Measurements from ENCODE around the gene C11orf98. TPM values are rescaled to one million over a fixed set of nuclear protein-coding genes. Genes with fewer than 3 reads are reported as not detected.
"Not testable (repeated sequence)": the region's sequence is repeated elsewhere in the genome, so short reads cannot be mapped to it uniquely, and the experiment has no call there.

C11orf98 gene
- total and polyA plus RNA-seq, 9 donors, result 33.4 to 40.9 (median 37.3) TPM

- Histone ChIP-seq H3K4me1 (ENCODE audit: control insufficient read depth, insufficient read depth, low read length) (peaks cover 17% of the 10 kb centered on the region), H3K36me3 (ENCODE audit: control insufficient read depth, insufficient read depth, low read length) (peaks cover 52% of the 10 kb centered on the region), H3K27me3 (ENCODE audit: control insufficient read depth, insufficient read depth, low read length) (no peaks in the 10 kb centered on the region), H3K27ac (ENCODE audit: low read length) (peak overlapping the region; percentile 99), H3K4me3 (ENCODE audit: low read length) (peak overlapping the region; percentile 98), H3K9me3 (replicated peaks; ENCODE audit: control insufficient read depth, low read depth, low read length) (no peaks in the 10 kb centered on the region)
- WGBS (ENCODE audit: insufficient coverage), result 14% methylated on average over 2 of the region's 11 CpGs
- no peak for DNase-seq
Measured at GRCh38 chr11:62645671-62645945, 19.4 kb downstream of the C11orf98 start.

- Histone ChIP-seq H3K9me3 (replicated peaks; ENCODE audit: control insufficient read depth, low read depth, low read length) (no peaks in the 10 kb centered on the region), H3K4me1 (ENCODE audit: control insufficient read depth, insufficient read depth, low read length) (peaks cover 17% of the 10 kb centered on the region), H3K27me3 (ENCODE audit: control insufficient read depth, insufficient read depth, low read length) (no peaks in the 10 kb centered on the region), H3K4me3 (ENCODE audit: low read length) (no peak overlapping the region), H3K36me3 (ENCODE audit: control insufficient read depth, insufficient read depth, low read length) (peaks cover 52% of the 10 kb centered on the region), H3K27ac (ENCODE audit: low read length) (no peak overlapping the region)
- WGBS (ENCODE audit: insufficient coverage), result 77% methylated on average over 4 of the region's 8 CpGs
- no peak for DNase-seq
Measured at GRCh38 chr11:62644220-62644619, 20.8 kb downstream of the C11orf98 start.

- H3K27ac ChIP-seq (ENCODE audit: low read length), result no peak overlapping the region
- WGBS (ENCODE audit: insufficient coverage), result 90% methylated on average over 3 of the region's 6 CpGs
- DNase-seq, result no peak
- no peaks in the 10 kb centered on the region for H3K9me3 ChIP-seq (replicated peaks; ENCODE audit: control insufficient read depth, low read depth, low read length)
- no peaks in the 10 kb centered on the region for H3K27me3 ChIP-seq (ENCODE audit: control insufficient read depth, insufficient read depth, low read length)
- peaks cover 94% of the 10 kb centered on the region for H3K36me3 ChIP-seq (ENCODE audit: control insufficient read depth, insufficient read depth, low read length)
- no peak overlapping the region for H3K4me3 ChIP-seq (ENCODE audit: low read length)
- H3K4me1 ChIP-seq (ENCODE audit: control insufficient read depth, insufficient read depth, low read length), result no peaks in the 10 kb centered on the region
Measured at GRCh38 chr11:62632492-62632891, 32.5 kb downstream of the C11orf98 start.

- 52% methylated on average over 3 of the region's 3 CpGs for WGBS (ENCODE audit: insufficient coverage)
- no peaks in the 10 kb centered on the region for H3K4me1 ChIP-seq (ENCODE audit: control insufficient read depth, insufficient read depth, low read length)
- no peaks in the 10 kb centered on the region for H3K27me3 ChIP-seq (ENCODE audit: control insufficient read depth, insufficient read depth, low read length)
- DNase-seq, result no peak
- H3K27ac ChIP-seq (ENCODE audit: low read length), result no peak overlapping the region
- peaks cover 79% of the 10 kb centered on the region for H3K36me3 ChIP-seq (ENCODE audit: control insufficient read depth, insufficient read depth, low read length)
- no peak overlapping the region for H3K4me3 ChIP-seq (ENCODE audit: low read length)
- no peaks in the 10 kb centered on the region for H3K9me3 ChIP-seq (replicated peaks; ENCODE audit: control insufficient read depth, low read depth, low read length)
Measured at GRCh38 chr11:62627713-62628112, 37.3 kb downstream of the C11orf98 start.

- Histone ChIP-seq H3K36me3 (ENCODE audit: control insufficient read depth, insufficient read depth, low read length) (peaks cover 32% of the 10 kb centered on the region), H3K27me3 (ENCODE audit: control insufficient read depth, insufficient read depth, low read length) (no peaks in the 10 kb centered on the region), H3K4me3 (ENCODE audit: low read length) (peak overlapping the region; percentile 73), H3K27ac (ENCODE audit: low read length) (peak overlapping the region; percentile 96), H3K9me3 (replicated peaks; ENCODE audit: control insufficient read depth, low read depth, low read length) (no peaks in the 10 kb centered on the region), H3K4me1 (ENCODE audit: control insufficient read depth, insufficient read depth, low read length) (peaks cover 19% of the 10 kb centered on the region)
- WGBS (ENCODE audit: insufficient coverage), result no CpG with 5 or more reads among the region's 7 CpGs
- DNase-seq, result no peak
Measured at GRCh38 chr11:62622476-62623089, 42.4 kb downstream of the C11orf98 start.

GRCh38 chr11:62621567-62622470, 43.2 kb downstream of the C11orf98 start, which contains the start of gene B3GAT3:
TSS of gene B3GAT3 (minus strand) at chr11:62621986. CDS start at chr11:62621947, 39 bp downstream.
- Histone ChIP-seq H3K9me3 (replicated peaks; ENCODE audit: control insufficient read depth, low read depth, low read length) (no peaks in the 10 kb centered on the region), H3K36me3 (ENCODE audit: control insufficient read depth, insufficient read depth, low read length) (peaks cover 33% of the 10 kb centered on the region), H3K4me3 (ENCODE audit: low read length) (peak within 1 kb of the TSS; percentile 73), H3K27ac (ENCODE audit: low read length) (peak within 1 kb of the TSS; percentile 96), H3K4me1 (ENCODE audit: control insufficient read depth, insufficient read depth, low read length) (peaks cover 19% of the 10 kb centered on the region), H3K27me3 (ENCODE audit: control insufficient read depth, insufficient read depth, low read length) (no peaks in the 10 kb centered on the region)
- peak; percentile 98 for DNase-seq
- under 1% methylated on average over 75 of the region's 77 CpGs for WGBS (ENCODE audit: insufficient coverage)

- no peaks in the 10 kb centered on the region for H3K27me3 ChIP-seq (ENCODE audit: control insufficient read depth, insufficient read depth, low read length)
- H3K27ac ChIP-seq (ENCODE audit: low read length), result peak overlapping the region; percentile 96
- peaks cover 33% of the 10 kb centered on the region for H3K36me3 ChIP-seq (ENCODE audit: control insufficient read depth, insufficient read depth, low read length)
- DNase-seq, result no peak
- peaks cover 19% of the 10 kb centered on the region for H3K4me1 ChIP-seq (ENCODE audit: control insufficient read depth, insufficient read depth, low read length)
- WGBS (ENCODE audit: insufficient coverage), result 17% methylated on average over 5 of the region's 8 CpGs
- peak overlapping the region; percentile 73 for H3K4me3 ChIP-seq (ENCODE audit: low read length)
- no peaks in the 10 kb centered on the region for H3K9me3 ChIP-seq (replicated peaks; ENCODE audit: control insufficient read depth, low read depth, low read length)
Measured at GRCh38 chr11:62621027-62621566, 43.9 kb downstream of the C11orf98 start.

- H3K27me3 ChIP-seq (ENCODE audit: control insufficient read depth, insufficient read depth, low read length); H3K27ac ChIP-seq (ENCODE audit: low read length); H3K9me3 ChIP-seq (replicated peaks; ENCODE audit: control insufficient read depth, low read depth, low read length); H3K4me3 ChIP-seq (ENCODE audit: low read length); DNase-seq: not testable (repeated sequence)
- Histone ChIP-seq H3K4me1 (ENCODE audit: control insufficient read depth, insufficient read depth, low read length) (peaks cover 22% of the 10 kb centered on the region), H3K36me3 (ENCODE audit: control insufficient read depth, insufficient read depth, low read length) (peaks cover 34% of the 10 kb centered on the region)
- 83% methylated on average over 9 of the region's 14 CpGs for WGBS (ENCODE audit: insufficient coverage)
Measured at GRCh38 chr11:62616957-62617356, 48.1 kb downstream of the C11orf98 start.

GRCh38 chr11:62615521-62615920, 49.5 kb downstream of the C11orf98 start:
- no peak overlapping the region for H3K4me3 ChIP-seq (ENCODE audit: low read length)
- H3K36me3 ChIP-seq (ENCODE audit: control insufficient read depth, insufficient read depth, low read length), result peaks cover 36% of the 10 kb centered on the region
- H3K27me3 ChIP-seq (ENCODE audit: control insufficient read depth, insufficient read depth, low read length), result peaks cover 2% of the 10 kb centered on the region
- 85% methylated on average over 2 of the region's 7 CpGs for WGBS (ENCODE audit: insufficient coverage)
- H3K27ac ChIP-seq (ENCODE audit: low read length), result no peak overlapping the region
- DNase-seq, result no peak
- no peaks in the 10 kb centered on the region for H3K9me3 ChIP-seq (replicated peaks; ENCODE audit: control insufficient read depth, low read depth, low read length)
- peaks cover 27% of the 10 kb centered on the region for H3K4me1 ChIP-seq (ENCODE audit: control insufficient read depth, insufficient read depth, low read length)

GRCh38 chr11:62614275-62614674, 50.7 kb downstream of the C11orf98 start:
- Histone ChIP-seq H3K4me3 (ENCODE audit: low read length) (no peak overlapping the region), H3K9me3 (replicated peaks; ENCODE audit: control insufficient read depth, low read depth, low read length) (no peaks in the 10 kb centered on the region), H3K4me1 (ENCODE audit: control insufficient read depth, insufficient read depth, low read length) (peaks cover 26% of the 10 kb centered on the region), H3K27ac (ENCODE audit: low read length) (peak overlapping the region; percentile 92), H3K27me3 (ENCODE audit: control insufficient read depth, insufficient read depth, low read length) (peaks cover 2% of the 10 kb centered on the region), H3K36me3 (ENCODE audit: control insufficient read depth, insufficient read depth, low read length) (peaks cover 47% of the 10 kb centered on the region)
- DNase-seq, result no peak
- 58% methylated on average over 6 of the region's 8 CpGs for WGBS (ENCODE audit: insufficient coverage)
